NCI-H82 (cell line): ENCODE results near the gene SPZ1.
"Not testable (repeated sequence)": the region's sequence is repeated elsewhere in the genome, so short reads cannot be mapped to it uniquely, and the experiment has no call there.

Experiments
- DNase-seq: peaks from one replicate; lab custom pipeline; 2025; lab: John Stamatoyannopoulos, UW

The SPZ1 gene

GRCh38 chr5:80319702-80320101 is at the start of gene SPZ1:
Gene SPZ1 (plus strand): TSS chr5:80320002. CDS start chr5:80320216, 214 bp downstream.
- no peak for DNase-seq

GRCh38 chr5:80270543-80270942 is 49.3 kb upstream of the SPZ1 start:
- not testable (repeated sequence) for DNase-seq

- peak; percentile 19 for DNase-seq
Measured at GRCh38 chr5:80275347-80275746, 44.5 kb upstream of the SPZ1 start.

GRCh38 chr5:80276186-80276585 is 43.6 kb upstream of the SPZ1 start:
- DNase-seq: no peak

- no peak for DNase-seq
Measured at GRCh38 chr5:80277191-80277590, 42.6 kb upstream of the SPZ1 start.

GRCh38 chr5:80282054-80282453 is 37.7 kb upstream of the SPZ1 start:
- DNase-seq: no peak

GRCh38 chr5:80283360-80283759 is 36.4 kb upstream of the SPZ1 start:
- no peak for DNase-seq

GRCh38 chr5:80284720-80285119 is 35.1 kb upstream of the SPZ1 start:
- no peak for DNase-seq

- no peak for DNase-seq
Measured at GRCh38 chr5:80288177-80288576, 31.6 kb upstream of the SPZ1 start.

GRCh38 chr5:80289320-80289719 is 30.5 kb upstream of the SPZ1 start:
- no peak for DNase-seq

- DNase-seq: no peak
Measured at GRCh38 chr5:80291761-80292160, 28.0 kb upstream of the SPZ1 start.

GRCh38 chr5:80296121-80296520 is 23.7 kb upstream of the SPZ1 start:
- DNase-seq: no peak

GRCh38 chr5:80299601-80300000 is 20.2 kb upstream of the SPZ1 start:
- no peak for DNase-seq

- no peak for DNase-seq
Measured at GRCh38 chr5:80300125-80300524, 19.7 kb upstream of the SPZ1 start.

- not testable (repeated sequence) for DNase-seq
Measured at GRCh38 chr5:80300796-80301195, 19.0 kb upstream of the SPZ1 start.

GRCh38 chr5:80301342-80301741 is 18.5 kb upstream of the SPZ1 start:
- not testable (repeated sequence) for DNase-seq

- DNase-seq: no peak
Measured at GRCh38 chr5:80302636-80303035, 17.2 kb upstream of the SPZ1 start.

- peak; percentile 49 for DNase-seq
Measured at GRCh38 chr5:80308526-80308925, 11.3 kb upstream of the SPZ1 start.

- DNase-seq: no peak
Measured at GRCh38 chr5:80309871-80310665, 9.7 kb upstream of the SPZ1 start.

GRCh38 chr5:80315244-80315643 is 4.6 kb upstream of the SPZ1 start:
- DNase-seq: no peak

- DNase-seq: peak; percentile 1
Measured at GRCh38 chr5:80318212-80318611, 1.6 kb upstream of the SPZ1 start.

GRCh38 chr5:80324912-80325311 is 5.1 kb downstream of the SPZ1 start:
- DNase-seq: no peak

- DNase-seq: peak; percentile 35
Measured at GRCh38 chr5:80326468-80326867, 6.7 kb downstream of the SPZ1 start.

- DNase-seq: no peak
Measured at GRCh38 chr5:80337379-80337778, 17.6 kb downstream of the SPZ1 start.
